ENCODE measurements around the gene MSANTD1. TPM values are rescaled to one million over a fixed set of nuclear protein-coding genes. Genes with fewer than 3 reads are reported as not detected.

MSANTD1 gene
- total RNA-seq, 1 experiment from 2014 or later, result 0.95 TPM

DNA sequence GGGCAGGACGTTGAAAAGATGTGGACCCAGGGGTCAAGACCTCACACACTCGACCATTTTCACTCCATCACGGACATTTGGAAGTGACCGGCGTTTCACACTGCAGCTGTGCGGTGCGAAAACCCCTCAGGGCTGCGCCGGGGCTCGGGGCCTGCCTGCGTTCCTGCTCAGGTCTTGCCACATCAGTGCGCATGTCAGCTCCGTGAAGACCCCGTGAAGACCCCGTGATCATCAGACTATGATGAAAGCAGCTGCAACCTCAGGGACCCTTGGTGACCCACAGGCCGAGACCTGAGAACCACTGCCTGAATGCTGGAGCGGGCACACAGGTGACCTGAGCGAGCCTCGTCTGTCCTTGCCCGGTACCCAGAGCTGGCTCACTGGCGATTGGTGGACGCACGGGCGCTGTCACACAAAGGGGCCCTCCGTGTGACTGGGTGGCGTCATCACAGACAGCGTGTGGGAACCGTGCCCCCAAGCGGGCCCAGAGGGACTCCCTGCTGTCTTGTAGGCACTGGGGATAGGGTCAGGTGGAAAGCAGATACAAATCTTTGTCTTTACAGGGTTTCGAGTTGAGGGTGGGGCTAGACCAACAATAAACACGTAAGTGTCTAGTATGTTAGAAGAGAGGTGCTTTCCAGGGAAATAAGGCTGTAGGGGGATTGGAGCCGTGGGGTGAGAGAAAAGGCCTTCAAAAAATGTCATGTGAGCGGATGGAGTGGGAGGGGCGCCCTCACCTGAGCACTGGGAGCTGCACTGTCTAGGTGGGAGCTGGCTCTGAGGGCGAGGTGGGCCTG is 12.7 kb downstream of the MSANTD1 start:
- no peaks in the 10 kb centered on the region for H3K36me3 ChIP-seq (ENCODE audit: control insufficient read depth, insufficient read depth, low read length)
- TF ChIP-seq, protein P1, sequence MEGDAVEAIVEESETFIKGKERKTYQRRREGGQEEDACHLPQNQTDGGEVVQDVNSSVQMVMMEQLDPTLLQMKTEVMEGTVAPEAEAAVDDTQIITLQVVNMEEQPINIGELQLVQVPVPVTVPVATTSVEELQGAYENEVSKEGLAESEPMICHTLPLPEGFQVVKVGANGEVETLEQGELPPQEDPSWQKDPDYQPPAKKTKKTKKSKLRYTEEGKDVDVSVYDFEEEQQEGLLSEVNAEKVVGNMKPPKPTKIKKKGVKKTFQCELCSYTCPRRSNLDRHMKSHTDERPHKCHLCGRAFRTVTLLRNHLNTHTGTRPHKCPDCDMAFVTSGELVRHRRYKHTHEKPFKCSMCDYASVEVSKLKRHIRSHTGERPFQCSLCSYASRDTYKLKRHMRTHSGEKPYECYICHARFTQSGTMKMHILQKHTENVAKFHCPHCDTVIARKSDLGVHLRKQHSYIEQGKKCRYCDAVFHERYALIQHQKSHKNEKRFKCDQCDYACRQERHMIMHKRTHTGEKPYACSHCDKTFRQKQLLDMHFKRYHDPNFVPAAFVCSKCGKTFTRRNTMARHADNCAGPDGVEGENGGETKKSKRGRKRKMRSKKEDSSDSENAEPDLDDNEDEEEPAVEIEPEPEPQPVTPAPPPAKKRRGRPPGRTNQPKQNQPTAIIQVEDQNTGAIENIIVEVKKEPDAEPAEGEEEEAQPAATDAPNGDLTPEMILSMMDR (IDR thresholded peaks at IDR 0.05; ENCODE audit: insufficient read depth in 1 of 2, low read depth in 1 of 2, low read length in 1 of 2, severe bottlenecking in 1 of 2, unreplicated experiment in 1 of 2), result no peak
- ChIA-PET CTCF (no interaction called here), POLR2A (no interaction called here)
- no peaks in the 10 kb centered on the region for H3K4me1 ChIP-seq
- Mint-ChIP-seq H3K27me3 (ENCODE audit: insufficient read depth, unreplicated experiment) (peaks cover 8% of the 10 kb centered on the region), H3K27ac (ENCODE audit: unreplicated experiment) (no peak overlapping the region), H3K36me3 (ENCODE audit: insufficient read depth, unreplicated experiment) (no peaks in the 10 kb centered on the region), H3K9me3 (ENCODE audit: unreplicated experiment) (no peaks in the 10 kb centered on the region), H3K4me1 (ENCODE audit: low read depth, unreplicated experiment) (no peaks in the 10 kb centered on the region), H3K4me3 (ENCODE audit: unreplicated experiment) (no peak overlapping the region)
- H3K27me3 ChIP-seq (replicated peaks; ENCODE audit: control insufficient read depth, insufficient read depth, low read length), result no peaks in the 10 kb centered on the region
- intact Hi-C loops (cut with micrococcal nuclease; ENCODE audit: unreplicated experiment), result no loop called here
- DNase-seq, result peak in 1 of 2 experiments; percentile 21
- no peaks in the 10 kb centered on the region for H3K9me3 ChIP-seq
- H3K4me3 ChIP-seq (ENCODE audit: low read depth, low read length), result no peak overlapping the region
- BruUV-seq (replicated peaks), result no TSS peak

DNA sequence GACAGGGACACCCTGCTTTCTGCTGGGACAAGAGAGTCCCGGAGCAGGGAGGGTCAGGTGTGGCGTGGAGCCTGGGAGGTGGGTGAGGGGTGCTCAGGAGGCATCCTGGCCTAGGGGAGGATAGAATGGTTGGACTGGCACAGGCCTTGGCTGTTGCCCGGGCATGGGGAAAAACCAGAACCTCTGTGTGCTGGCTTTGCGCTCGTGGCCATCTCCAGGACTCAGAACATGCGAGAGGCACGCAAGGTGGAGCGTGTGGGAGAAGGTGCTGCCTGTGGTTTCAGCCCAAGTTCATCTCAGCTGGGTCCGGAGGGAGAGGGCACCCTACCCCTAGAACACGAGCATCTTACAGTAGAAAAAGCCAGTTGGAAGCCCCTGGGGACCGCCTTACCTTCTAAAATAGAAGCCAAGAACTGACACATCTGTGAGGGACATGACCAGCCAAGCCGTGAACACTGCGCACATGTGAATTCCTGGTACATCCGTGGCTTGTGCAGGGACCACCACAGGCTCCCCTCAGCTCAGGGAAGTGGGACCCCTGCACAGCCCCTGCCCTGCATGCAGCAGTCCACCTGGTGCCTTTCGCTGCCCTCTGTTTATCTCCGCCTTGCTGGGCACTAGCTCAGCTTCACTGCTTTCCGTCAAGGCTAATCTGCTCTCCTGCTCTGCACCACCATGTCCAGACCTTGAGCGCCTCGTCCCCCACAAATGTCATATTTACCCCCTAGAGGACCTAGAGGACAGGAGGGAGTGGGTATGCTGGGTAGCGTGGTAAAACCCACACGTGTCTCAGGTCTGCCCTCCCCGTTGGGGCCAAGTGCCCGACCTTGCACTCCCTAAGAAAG is 13.5 kb downstream of the MSANTD1 start:
- Histone ChIP-seq H3K4me3 (ENCODE audit: low read depth, low read length) (no peak overlapping the region), H3K27me3 (replicated peaks; ENCODE audit: control insufficient read depth, insufficient read depth, low read length) (no peaks in the 10 kb centered on the region), H3K4me1 (no peaks in the 10 kb centered on the region), H3K36me3 (ENCODE audit: control insufficient read depth, insufficient read depth, low read length) (no peaks in the 10 kb centered on the region), H3K9me3 (no peaks in the 10 kb centered on the region)
- BruUV-seq (replicated peaks), result no TSS peak
- Mint-ChIP-seq H3K9me3 (ENCODE audit: unreplicated experiment) (no peaks in the 10 kb centered on the region), H3K4me3 (ENCODE audit: unreplicated experiment) (no peak overlapping the region), H3K27ac (ENCODE audit: unreplicated experiment) (no peak overlapping the region), H3K27me3 (ENCODE audit: insufficient read depth, unreplicated experiment) (peaks cover 8% of the 10 kb centered on the region), H3K36me3 (ENCODE audit: insufficient read depth, unreplicated experiment) (no peaks in the 10 kb centered on the region), H3K4me1 (ENCODE audit: low read depth, unreplicated experiment) (no peaks in the 10 kb centered on the region)
- CTCF ChIA-PET, result no interaction called here
- intact Hi-C loops (cut with micrococcal nuclease; ENCODE audit: unreplicated experiment), result no loop called here
- POLR2A ChIA-PET, result no interaction called here
- peak in 1 of 2 experiments; percentile 14 for DNase-seq
- TF ChIP-seq, protein P1 (IDR thresholded peaks at IDR 0.05; ENCODE audit: insufficient read depth in 1 of 2, low read depth in 1 of 2, low read length in 1 of 2, severe bottlenecking in 1 of 2, unreplicated experiment in 1 of 2), result no peak

DNA sequence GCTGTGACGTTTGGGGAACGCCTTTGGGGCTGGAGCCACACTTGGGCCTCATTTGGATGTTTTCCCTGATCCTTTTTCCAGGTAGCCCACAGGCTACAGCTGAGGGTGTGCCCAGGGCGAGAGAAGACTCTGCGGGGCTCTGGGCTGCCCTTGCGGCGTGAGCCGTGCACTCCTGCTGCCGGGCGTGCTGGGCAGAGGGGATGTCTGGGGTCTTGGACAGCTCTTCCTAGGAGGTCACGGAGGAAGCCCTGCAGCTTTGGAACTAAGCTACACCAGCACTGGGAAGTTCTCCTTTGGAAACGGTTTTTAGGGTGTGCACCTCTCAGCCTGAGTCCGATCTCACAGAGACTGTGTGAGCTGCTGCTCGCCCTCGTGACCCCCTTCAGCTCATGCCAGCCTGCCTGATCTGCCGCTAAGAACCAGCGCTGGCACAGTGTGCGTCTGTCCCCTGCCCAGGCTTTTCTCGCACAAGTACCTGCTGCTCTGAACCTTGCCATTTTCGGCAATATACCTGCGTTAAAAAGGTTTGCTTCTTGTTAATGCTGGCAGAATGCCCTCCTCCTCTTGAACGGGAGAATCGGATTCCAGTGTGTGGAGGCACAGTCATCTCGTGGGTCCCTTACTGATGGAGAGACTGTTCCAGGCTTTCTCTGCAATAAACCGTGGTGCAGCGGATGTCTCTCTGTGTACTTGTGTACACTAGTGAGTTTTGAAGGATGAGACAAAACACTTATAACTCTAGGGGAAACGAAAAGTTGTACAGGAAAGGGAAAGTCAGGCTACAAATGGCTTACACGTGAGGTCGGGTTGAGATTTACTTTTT is 14.3 kb downstream of the MSANTD1 start:
- Mint-ChIP-seq H3K27me3 (ENCODE audit: insufficient read depth, unreplicated experiment) (peaks cover 8% of the 10 kb centered on the region), H3K9me3 (ENCODE audit: unreplicated experiment) (no peaks in the 10 kb centered on the region), H3K4me3 (ENCODE audit: unreplicated experiment) (no peak overlapping the region), H3K27ac (ENCODE audit: unreplicated experiment) (no peak overlapping the region), H3K36me3 (ENCODE audit: insufficient read depth, unreplicated experiment) (no peaks in the 10 kb centered on the region), H3K4me1 (ENCODE audit: low read depth, unreplicated experiment) (no peaks in the 10 kb centered on the region)
- intact Hi-C loops (cut with micrococcal nuclease; ENCODE audit: unreplicated experiment), result no loop called here
- Histone ChIP-seq H3K4me1 (peaks cover 7% of the 10 kb centered on the region), H3K9me3 (no peaks in the 10 kb centered on the region), H3K36me3 (ENCODE audit: control insufficient read depth, insufficient read depth, low read length) (no peaks in the 10 kb centered on the region), H3K4me3 (ENCODE audit: low read depth, low read length) (no peak overlapping the region), H3K27me3 (replicated peaks; ENCODE audit: control insufficient read depth, insufficient read depth, low read length) (no peaks in the 10 kb centered on the region)
- POLR2A ChIA-PET, result no interaction called here
- TF ChIP-seq, protein P1 (IDR thresholded peaks at IDR 0.05; ENCODE audit: insufficient read depth in 1 of 2, low read depth in 1 of 2, low read length in 1 of 2, severe bottlenecking in 1 of 2, unreplicated experiment in 1 of 2), result no peak
- peak in 1 of 2 experiments; percentile 10 for DNase-seq
- no TSS peak for BruUV-seq (replicated peaks)
- CTCF ChIA-PET, result no interaction called here

All from Caco-2 (cell line).